GM03348 (cell line): Measurements from ENCODE around the gene TMSB15B.
"Not testable (repeated sequence)": the region's sequence is repeated elsewhere in the genome, so short reads cannot be mapped to it uniquely, and the experiment has no call there.

Experiments used
- DNase-seq: peaks from one replicate; pipeline ENCODE4 v3.0.0; 2012; ENCODE audit warnings: low spot score

The TMSB15B gene

DNA sequence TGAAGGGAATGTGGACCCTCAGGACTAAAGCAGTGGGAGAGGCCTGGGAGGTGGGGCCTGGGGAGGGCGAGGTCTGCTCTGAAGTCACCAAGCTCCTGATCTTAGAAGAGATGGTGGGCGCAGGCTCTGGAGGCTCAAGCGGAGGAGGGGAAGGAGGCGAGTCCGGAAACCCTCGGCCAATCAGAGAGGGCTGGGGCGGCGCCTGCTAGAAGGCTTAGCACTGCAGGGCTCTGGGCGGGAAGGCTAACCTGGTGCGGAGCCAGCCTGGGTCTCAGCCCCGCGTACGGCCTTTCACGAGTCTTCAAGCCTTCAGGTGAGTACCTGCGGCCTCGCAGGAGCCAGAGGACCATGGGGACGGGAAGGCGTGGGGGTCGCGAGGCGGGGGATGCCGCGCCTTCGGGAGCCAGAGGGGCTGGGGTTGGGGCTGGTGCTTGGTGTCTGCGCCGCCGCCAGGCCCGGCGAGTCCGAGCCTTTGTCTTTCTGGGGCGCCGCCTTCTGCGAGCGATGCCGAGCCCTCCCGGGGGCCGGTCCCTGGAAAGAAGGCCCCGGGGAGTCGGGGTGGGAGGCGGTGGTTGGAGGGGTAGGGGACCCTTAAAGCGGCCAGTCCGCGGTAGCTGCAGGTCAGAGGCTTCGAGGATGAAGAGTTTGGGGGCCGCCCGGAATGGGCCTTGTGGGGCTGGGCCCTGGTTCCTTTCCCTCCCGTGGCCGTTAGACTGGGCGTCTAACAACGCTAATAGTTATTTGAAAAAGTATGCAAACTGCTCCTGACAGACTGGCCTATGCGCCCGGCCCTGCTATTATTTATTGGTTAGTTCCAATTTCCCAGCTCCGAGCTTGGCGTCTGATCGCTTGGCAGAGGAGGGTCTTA is at the start of gene TMSB15B:
Gene TMSB15B (plus strand): TSS at position 217 of the 868 bp plus-strand sequence.
- not testable (repeated sequence) for DNase-seq

DNA sequence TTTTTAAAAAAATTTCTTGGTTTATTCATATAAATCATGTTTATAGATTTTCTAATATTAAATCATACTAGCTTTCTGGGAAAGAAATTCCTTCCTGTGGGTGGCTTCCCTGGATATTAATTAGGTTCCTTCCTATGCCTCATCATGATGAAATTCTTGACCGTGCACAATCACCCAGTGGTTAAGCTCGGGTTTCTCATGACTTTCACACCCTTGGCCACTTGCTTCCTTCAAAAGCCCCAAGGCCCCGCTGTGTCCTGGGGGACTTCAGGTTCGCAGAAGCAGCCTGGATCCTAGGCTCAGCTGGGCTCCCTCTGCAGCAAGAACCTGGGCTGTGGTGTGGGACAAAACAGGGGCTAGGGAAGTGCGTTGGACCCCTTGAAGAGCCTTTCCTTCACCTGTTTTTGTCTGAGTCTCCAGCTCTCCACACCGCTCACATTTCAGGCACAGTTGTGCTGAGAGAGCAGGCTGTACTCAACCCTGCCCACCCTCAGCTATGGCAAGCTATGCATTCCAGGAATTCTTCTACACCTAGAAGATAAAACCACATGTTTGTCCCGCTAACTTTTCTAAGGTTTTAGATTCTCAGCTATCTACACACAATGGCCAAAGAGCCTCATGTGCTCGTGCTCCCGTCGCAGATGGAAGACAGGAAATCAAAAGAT is 48.9 kb upstream of the TMSB15B start:
- DNase-seq, result no peak

- peak; percentile 62 for DNase-seq
Measured at GRCh38 chrX:103918050-103918449, 44.4 kb upstream of the TMSB15B start.

GRCh38 chrX:103918571-103919269 is 43.7 kb upstream of the TMSB15B start:
- peak; percentile 77 for DNase-seq

- peak; percentile 60 for DNase-seq
Measured at GRCh38 chrX:103919270-103919637, 43.2 kb upstream of the TMSB15B start.

- DNase-seq, result not testable (repeated sequence)
Measured at GRCh38 chrX:103920515-103920914, 41.9 kb upstream of the TMSB15B start.

- no peak for DNase-seq
Measured at GRCh38 chrX:103927030-103927429, 35.4 kb upstream of the TMSB15B start.

DNA sequence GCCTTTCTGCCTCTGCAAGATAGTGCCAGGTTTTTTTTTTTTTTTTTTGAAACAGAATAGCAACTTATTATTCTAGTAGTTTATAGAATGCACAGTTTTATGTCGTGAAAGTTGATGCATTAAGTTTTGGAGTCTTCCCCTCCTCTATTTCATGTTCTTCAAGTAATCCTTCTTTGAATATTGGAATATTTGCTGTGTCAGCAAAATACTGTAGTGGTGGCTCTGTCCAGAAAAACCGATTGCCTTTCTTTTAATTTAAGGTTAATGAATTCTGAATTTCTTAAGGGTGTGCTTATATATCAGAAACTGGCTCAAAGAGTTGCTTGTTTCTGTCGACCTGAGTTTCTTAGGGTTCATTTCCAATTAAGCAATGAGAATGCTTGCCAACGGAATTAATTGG is 34.8 kb upstream of the TMSB15B start:
- DNase-seq, result no peak

DNA sequence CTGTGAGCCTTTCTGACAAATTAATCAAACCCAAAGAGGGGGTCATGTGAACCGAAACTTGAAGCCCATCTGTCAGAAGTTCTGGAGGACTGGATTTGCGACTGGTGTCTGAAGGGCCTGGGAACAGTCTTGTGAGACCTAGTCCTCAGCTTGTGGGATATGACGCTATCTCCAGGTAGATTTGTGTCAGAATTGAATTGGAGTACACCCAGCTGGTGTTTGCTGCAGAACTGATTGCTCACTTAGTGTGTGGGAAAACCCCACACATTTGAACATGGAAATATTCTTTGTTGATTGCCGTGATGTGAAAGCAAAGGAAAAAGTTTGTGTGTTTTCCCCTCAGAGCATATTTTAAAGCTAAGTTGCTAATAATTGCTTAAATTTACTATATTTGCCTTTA is 30.3 kb upstream of the TMSB15B start:
- DNase-seq, result no peak

- not testable (repeated sequence) for DNase-seq
Measured at GRCh38 chrX:103940257-103940656, 22.2 kb upstream of the TMSB15B start.

GRCh38 chrX:103941201-103941975 is 21.0 kb upstream of the TMSB15B start:
- peak; percentile 45 for DNase-seq

- DNase-seq, result no peak
Measured at GRCh38 chrX:103949506-103949905, 12.9 kb upstream of the TMSB15B start.

GRCh38 chrX:103953353-103953752 is 9.1 kb upstream of the TMSB15B start:
- no peak for DNase-seq

- DNase-seq, result no peak
Measured at GRCh38 chrX:103954259-103954658, 8.2 kb upstream of the TMSB15B start.

- DNase-seq, result not testable (repeated sequence)
Measured at GRCh38 chrX:103960599-103960998, 1.8 kb upstream of the TMSB15B start.

- DNase-seq, result not testable (repeated sequence)
Measured at GRCh38 chrX:103983508-103983907, 21.1 kb downstream of the TMSB15B start.

- no peak for DNase-seq
Measured at GRCh38 chrX:103999234-103999633, 36.8 kb downstream of the TMSB15B start.

- DNase-seq, result no peak
Measured at GRCh38 chrX:104008831-104009230, 46.4 kb downstream of the TMSB15B start.

GRCh38 chrX:104013158-104013557 is 50.7 kb downstream of the TMSB15B start:
- DNase-seq, result no peak

DNA sequence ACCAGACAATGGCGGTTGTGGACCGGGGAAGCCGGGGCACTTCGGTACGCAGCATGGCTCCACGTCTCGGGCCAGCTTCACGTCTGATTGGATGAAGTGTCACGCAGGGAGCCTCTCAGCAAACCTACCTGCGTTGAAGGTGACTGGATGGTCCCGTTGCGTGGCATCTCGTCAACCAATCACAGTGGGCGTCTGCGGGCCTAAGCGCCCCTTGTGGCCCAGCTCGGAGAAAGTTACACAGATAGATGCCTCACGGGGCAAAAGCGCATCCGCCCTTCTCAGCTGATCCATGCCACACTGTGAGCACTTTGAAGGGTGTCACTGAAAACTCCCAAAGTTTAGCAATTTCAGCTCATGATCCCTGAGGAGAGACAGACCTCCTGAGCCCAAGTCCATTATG is 51.2 kb downstream of the TMSB15B start, which contains the start of gene H2BW1:
Gene H2BW1 (minus strand): TSS at position 103 of the 400 bp plus-strand sequence. CDS start 132 bp downstream, outside the sequence.
- DNase-seq, result no peak

- not testable (repeated sequence) for DNase-seq
Measured at GRCh38 chrX:104015576-104015975, 53.1 kb downstream of the TMSB15B start.
